ENCODE results near the gene GRIK3.

The GRIK3 gene

DNA sequence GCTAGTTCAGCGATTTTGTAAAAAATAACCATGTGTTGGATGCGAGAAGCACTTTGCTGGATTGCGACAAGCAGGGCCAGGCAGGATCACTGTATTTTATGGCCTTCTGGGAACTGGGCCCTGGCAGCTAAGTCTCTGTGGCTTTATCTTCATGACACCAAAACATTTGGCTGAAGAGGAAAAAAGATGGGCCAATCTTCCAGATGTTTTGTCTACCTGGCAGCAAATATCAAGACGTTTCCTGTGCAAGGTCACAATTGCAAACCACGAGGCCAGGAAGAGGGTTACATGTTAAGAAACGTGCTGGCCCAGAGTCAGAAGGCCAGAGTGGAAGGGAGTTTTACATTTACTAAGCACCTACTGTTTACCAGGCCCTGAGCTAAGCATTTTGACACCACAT is 22.1 kb downstream of the GRIK3 start:
- Histone ChIP-seq H3K27me3 (ENCODE audit: low read depth, low read length) (no peaks in the 10 kb centered on the region), H3K4me1 (ENCODE audit: low read length) (no peaks in the 10 kb centered on the region), H2AFZ (ENCODE audit: low read depth, low read length) (no peak overlapping the region), H3K4me3 (ENCODE audit: low read length) (no peak overlapping the region), H3K36me3 (replicated peaks; ENCODE audit: low read depth, low read length) (no peaks in the 10 kb centered on the region), H3K9ac (ENCODE audit: low read length) (no peak overlapping the region), H3K4me2 (ENCODE audit: low read length) (no peak overlapping the region), H4K20me1 (ENCODE audit: insufficient read depth, low read length) (no peaks in the 10 kb centered on the region), H3K79me2 (ENCODE audit: low read length) (no peaks in the 10 kb centered on the region), H3K9me3 (ENCODE audit: insufficient read depth, low read length) (no peaks in the 10 kb centered on the region), H3K27ac (ENCODE audit: low read length) (no peak overlapping the region)
- TF ChIP-seq EZH2phosphoT487 (IDR thresholded peaks at IDR 0.05; ENCODE audit: low read depth) (no peak), CTCF (IDR thresholded peaks at IDR 0.05; ENCODE audit: low read depth, low read length) (no peak)

- Histone ChIP-seq H3K79me2 (ENCODE audit: low read length) (no peaks in the 10 kb centered on the region), H3K4me3 (ENCODE audit: low read length) (no peak overlapping the region), H4K20me1 (ENCODE audit: insufficient read depth, low read length) (no peaks in the 10 kb centered on the region), H3K9ac (ENCODE audit: low read length) (no peak overlapping the region), H2AFZ (ENCODE audit: low read depth, low read length) (no peak overlapping the region), H3K36me3 (replicated peaks; ENCODE audit: low read depth, low read length) (no peaks in the 10 kb centered on the region), H3K27ac (ENCODE audit: low read length) (no peak overlapping the region), H3K27me3 (ENCODE audit: low read depth, low read length) (no peaks in the 10 kb centered on the region), H3K9me3 (ENCODE audit: insufficient read depth, low read length) (no peaks in the 10 kb centered on the region), H3K4me1 (ENCODE audit: low read length) (no peaks in the 10 kb centered on the region), H3K4me2 (ENCODE audit: low read length) (no peak overlapping the region)
- TF ChIP-seq EZH2phosphoT487 (IDR thresholded peaks at IDR 0.05; ENCODE audit: low read depth), result no peak
- no peak for TF ChIP-seq CTCF (IDR thresholded peaks at IDR 0.05; ENCODE audit: low read depth, low read length)
Measured at GRCh38 chr1:37010011-37010410, 24.3 kb downstream of the GRIK3 start.

- Histone ChIP-seq H3K27ac (ENCODE audit: low read length) (no peak overlapping the region), H3K9me3 (ENCODE audit: insufficient read depth, low read length) (no peaks in the 10 kb centered on the region), H2AFZ (ENCODE audit: low read depth, low read length) (no peak overlapping the region), H3K79me2 (ENCODE audit: low read length) (no peaks in the 10 kb centered on the region), H3K36me3 (replicated peaks; ENCODE audit: low read depth, low read length) (no peaks in the 10 kb centered on the region), H3K4me2 (ENCODE audit: low read length) (no peak overlapping the region), H3K27me3 (ENCODE audit: low read depth, low read length) (no peaks in the 10 kb centered on the region), H3K4me1 (ENCODE audit: low read length) (no peaks in the 10 kb centered on the region), H3K4me3 (ENCODE audit: low read length) (no peak overlapping the region), H3K9ac (ENCODE audit: low read length) (no peak overlapping the region), H4K20me1 (ENCODE audit: insufficient read depth, low read length) (no peaks in the 10 kb centered on the region)
- TF ChIP-seq CTCF (IDR thresholded peaks at IDR 0.05; ENCODE audit: low read depth, low read length) (no peak), EZH2phosphoT487 (IDR thresholded peaks at IDR 0.05; ENCODE audit: low read depth) (no peak)
Measured at GRCh38 chr1:37009521-37009920, 24.8 kb downstream of the GRIK3 start.

DNA sequence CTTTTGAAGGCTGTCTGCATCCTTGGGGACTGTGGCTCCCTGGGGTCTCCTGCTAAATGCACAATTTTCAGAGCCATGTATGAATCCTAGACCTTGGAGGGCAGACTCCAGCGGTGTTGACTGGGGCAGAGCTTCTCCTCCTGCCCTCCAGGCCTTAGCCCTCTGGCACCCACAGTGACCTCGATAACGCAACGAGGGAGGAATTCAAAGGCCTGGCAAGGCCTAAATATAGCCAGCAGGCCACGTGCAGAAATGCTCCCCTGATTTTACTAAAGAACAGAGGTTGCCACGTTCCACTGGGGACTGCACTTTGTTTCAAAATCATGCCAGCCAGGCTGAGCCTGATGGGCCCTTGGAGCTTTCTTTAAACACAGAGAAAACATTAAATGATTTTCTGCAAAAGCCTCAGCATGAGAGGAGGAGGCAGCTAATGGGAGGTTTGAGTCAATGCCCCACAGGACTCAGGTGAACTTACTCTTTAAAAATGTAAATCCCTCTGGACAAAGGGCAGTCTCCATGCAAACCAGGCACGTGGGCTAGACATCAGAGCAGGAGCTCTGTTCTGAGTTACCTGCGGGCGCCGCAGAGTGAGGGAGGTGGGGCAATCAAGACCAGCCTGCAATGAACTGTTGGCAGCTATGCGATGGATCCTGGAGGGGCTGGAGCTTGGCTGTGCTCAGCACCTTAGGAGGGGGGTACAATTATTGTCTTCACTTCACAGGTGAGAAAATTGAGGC is 28.0 kb downstream of the GRIK3 start:
- H3K36me3 ChIP-seq (replicated peaks; ENCODE audit: low read depth, low read length), result no peaks in the 10 kb centered on the region
- no peaks in the 10 kb centered on the region for H3K9me3 ChIP-seq (ENCODE audit: insufficient read depth, low read length)
- H4K20me1 ChIP-seq (ENCODE audit: insufficient read depth, low read length), result no peaks in the 10 kb centered on the region
- no peaks in the 10 kb centered on the region for H3K4me1 ChIP-seq (ENCODE audit: low read length)
- no peak overlapping the region for H3K9ac ChIP-seq (ENCODE audit: low read length)
- no peak overlapping the region for H3K4me3 ChIP-seq (ENCODE audit: low read length)
- no peak overlapping the region for H3K4me2 ChIP-seq (ENCODE audit: low read length)
- no peak overlapping the region for H3K27ac ChIP-seq (ENCODE audit: low read length)
- no peak overlapping the region for H2AFZ ChIP-seq (ENCODE audit: low read depth, low read length)
- TF ChIP-seq CTCF (IDR thresholded peaks at IDR 0.05; ENCODE audit: low read depth, low read length) (no peak), EZH2phosphoT487 (IDR thresholded peaks at IDR 0.05; ENCODE audit: low read depth) (no peak)
- H3K27me3 ChIP-seq (ENCODE audit: low read depth, low read length), result peaks cover under 1% of the 10 kb centered on the region; the same call in 1 of the 2 replicates
- H3K79me2 ChIP-seq (ENCODE audit: low read length), result no peaks in the 10 kb centered on the region
